ENCODE data around the gene CX3CL1. TPM values are rescaled to one million over a fixed set of nuclear protein-coding genes. Genes with fewer than 3 reads are reported as not detected.

Gene CX3CL1
- total and polyA plus RNA-seq, 10 of the 15 experiments (the other 5 are each of a cell fraction or from before 2014, with no cell fraction given): 0.03 to 1.2 (median 0.46) TPM

- ATAC-seq (no peak), DNase-seq (ENCODE audit: low read depth, low spot score) (no peak), FAIRE-seq (no peak)
- Histone ChIP-seq H3K4me1 (ENCODE audit: control insufficient read depth, insufficient read depth, low read length) (peaks cover 62% of the 10 kb centered on the region), H3K27me3 (replicated peaks in 1 of 2; ENCODE audit: control insufficient read depth in 2 of 2, insufficient read depth in 2 of 2, low read length in 1 of 2) (no peaks in the 10 kb centered on the region), H3K9me3 (replicated peaks; ENCODE audit: control insufficient read depth, insufficient read depth, low read length) (no peaks in the 10 kb centered on the region), H3K9ac (ENCODE audit: control insufficient read depth, insufficient read depth, low read length) (no peak overlapping the region), H2AFZ (ENCODE audit: control insufficient read depth, low read depth, low read length) (no peak overlapping the region), H3K27ac (ENCODE audit: control insufficient read depth, insufficient read depth) (no peak overlapping the region), H3K4me3 (no peak overlapping the region), H4K20me1 (ENCODE audit: control insufficient read depth, insufficient read depth) (no peaks in the 10 kb centered on the region), H3K79me2 (ENCODE audit: control insufficient read depth, insufficient read depth, low read length) (no peaks in the 10 kb centered on the region), H3K4me2 (ENCODE audit: control insufficient read depth, insufficient read depth) (no peak overlapping the region), H3K36me3 (ENCODE audit: control insufficient read depth in 2 of 2, insufficient read depth in 2 of 2, low read length in 1 of 2) (no peaks in the 10 kb centered on the region)
- ChIA-PET POLR2A (interaction anchor here (2.5 to 3.8 kb wide), 2 partner anchors 7 to 29 kb away, joined by 13 to 30 read pairs; no protein-coding TSS in a partner anchor), RAD21 (ENCODE audit: unreplicated experiment) (interaction anchor here (1.1 to 2.1 kb wide), 2 partner anchors 26 to 31 kb away, joined by 4 to 8 read pairs; no protein-coding TSS in a partner anchor), SMC1A (ENCODE audit: uncharacterized antibody, unreplicated experiment) (interaction anchor here (1.0 to 3.7 kb wide), 4 partner anchors 9 to 46 kb away, joined by 4 to 49 read pairs (median 6); no protein-coding TSS in a partner anchor), CTCF (interaction anchor here (1.0 to 1.8 kb wide), 3 partner anchors 8 to 34 kb away, joined by 3 to 5 read pairs (median 4); no protein-coding TSS in a partner anchor)
- no peak for TF ChIP-seq EGR1 (IDR thresholded peaks at IDR 0.05; ENCODE audit: borderline replicate concordance in 1 of 2, low read depth in 2 of 2, low read length in 2 of 2)
- no peak for TF ChIP-seq TARDBP (IDR thresholded peaks at IDR 0.05; ENCODE audit: borderline replicate concordance)
- no peak for TF ChIP-seq PBX3 (IDR thresholded peaks at IDR 0.05; ENCODE audit: insufficient replicate concordance, low read depth, low read length)
- no peak for TF ChIP-seq NRF1 (conservative IDR thresholded peaks at IDR 0.05; ENCODE audit: low read depth, low read length)
- no peak for TF ChIP-seq SMARCA5 (IDR thresholded peaks at IDR 0.05)
- TF ChIP-seq CBX5 (IDR thresholded peaks at IDR 0.05; ENCODE audit: low read depth): no peak
- no peak for TF ChIP-seq FOXM1 (IDR thresholded peaks at IDR 0.05; ENCODE audit: low read depth, low read length)
- TF ChIP-seq WRNIP1 (IDR thresholded peaks at IDR 0.05; ENCODE audit: borderline replicate concordance, low read depth, low read length): no peak
- WGBS (ENCODE audit: insufficient coverage, insufficient replicate concordance, low lambda C conversion rate, missing lambda C conversion rate): 48% methylated on average over 4 of the region's 5 CpGs
- in situ Hi-C loops (cut with MboI): no loop called here
- BruUV-seq (replicated peaks): no TSS peak
- intact Hi-C loops (cut with micrococcal nuclease; ENCODE audit: unreplicated experiment): no loop called here
These were observed 12.8 kb downstream of the CX3CL1 start for GRCh38 chr16:57385083-57385482.
